Ecto neural progenitor cell (in vitro differentiated cells): Measurements from ENCODE around the gene ZNF816.
"Not testable (repeated sequence)": the region's sequence is repeated elsewhere in the genome, so short reads cannot be mapped to it uniquely, and the experiment has no call there.

Source experiments
- DNase-seq: peaks from one replicate; pipeline ENCODE4 v3.0.0-alpha.2; 2018; ENCODE audit warnings: low spot score

The ZNF816 gene

DNA sequence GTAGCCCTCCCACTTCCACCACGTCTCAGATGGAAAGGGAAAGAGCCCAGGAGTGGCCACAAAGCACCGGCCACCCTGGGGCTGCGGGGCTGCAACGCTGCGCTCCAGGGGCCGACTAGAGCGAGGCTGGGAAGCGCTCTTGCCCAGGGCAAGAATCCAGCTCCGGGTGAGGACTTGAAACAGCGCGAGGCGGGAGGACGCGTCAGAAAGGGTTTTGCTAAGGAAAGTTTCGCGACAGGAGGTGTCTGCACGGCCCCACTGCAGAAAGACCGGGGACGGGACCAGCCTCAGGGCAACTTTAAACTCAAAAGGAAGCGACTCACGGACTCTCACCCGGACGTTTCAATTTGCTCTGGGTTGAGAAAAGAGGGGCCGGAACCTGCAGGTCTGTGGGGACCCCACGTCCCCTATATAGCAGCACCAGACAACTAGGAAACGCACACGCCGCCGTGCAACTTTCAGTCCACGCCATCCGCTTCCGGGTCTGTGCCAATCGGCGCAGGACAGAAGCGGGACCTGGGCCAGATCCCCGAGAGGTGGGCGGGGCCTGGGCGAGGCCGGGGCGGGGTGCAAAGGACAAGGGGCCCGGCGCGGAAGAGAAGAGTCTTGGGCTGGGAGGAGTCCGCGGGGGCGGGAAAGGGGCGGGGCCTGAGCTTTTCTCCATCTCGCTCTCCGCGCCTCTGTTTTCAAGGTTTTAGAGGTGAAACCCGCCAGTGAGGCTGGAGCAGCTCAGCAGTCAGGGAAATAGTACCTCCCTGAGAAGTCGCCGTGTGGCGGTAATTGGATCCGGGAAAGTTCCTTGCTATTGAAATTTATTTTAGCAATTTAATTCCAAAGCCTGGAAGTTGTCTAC lies at the start of gene ZNF816:
Gene ZNF816 (minus strand): TSS at position 488 of the 853 bp plus-strand sequence. CDS start 6,792 bp downstream, outside the sequence.
- DNase-seq: peak; percentile 98

DNA sequence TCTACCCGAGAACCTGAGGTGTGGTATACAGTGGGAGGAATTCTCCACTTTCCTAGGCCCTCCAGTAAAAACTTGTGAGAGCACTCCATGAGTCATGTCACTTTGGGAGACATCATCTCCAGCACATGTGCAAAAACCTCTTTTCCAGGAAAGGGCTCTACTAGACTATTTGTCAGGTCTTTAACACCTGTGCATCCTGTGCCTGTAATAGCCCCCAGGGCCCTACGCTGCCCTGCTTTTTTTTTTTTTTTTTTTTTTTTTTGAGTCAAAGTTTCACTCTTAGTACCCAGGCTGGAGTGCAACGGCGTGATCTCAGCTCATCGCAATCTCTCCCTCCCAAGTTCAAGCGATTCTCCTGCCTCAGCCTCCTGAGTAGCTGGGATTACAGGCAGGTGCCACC lies 49.3 kb upstream of the ZNF816 start:
- DNase-seq: no peak

DNA sequence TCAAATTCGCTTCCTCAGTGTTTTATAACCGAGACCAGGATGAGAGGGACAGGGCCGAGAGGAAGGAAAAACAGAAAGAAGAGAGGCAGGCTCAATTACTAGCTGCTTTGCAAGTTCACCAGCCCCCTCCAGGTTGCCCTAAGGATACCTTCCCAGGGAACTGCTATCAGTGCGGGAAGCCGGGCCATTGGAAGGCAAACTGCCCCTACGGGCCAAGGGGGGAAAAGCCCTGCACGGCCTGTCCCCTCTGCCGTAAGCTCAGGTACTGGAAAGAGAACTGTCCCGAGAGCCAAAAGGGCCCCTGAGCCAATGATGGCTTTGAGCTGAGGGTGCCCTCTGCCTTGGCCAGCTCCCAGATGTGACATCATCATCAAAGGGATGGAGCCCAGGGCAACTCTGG lies 47.8 kb upstream of the ZNF816 start:
- no peak for DNase-seq

DNA sequence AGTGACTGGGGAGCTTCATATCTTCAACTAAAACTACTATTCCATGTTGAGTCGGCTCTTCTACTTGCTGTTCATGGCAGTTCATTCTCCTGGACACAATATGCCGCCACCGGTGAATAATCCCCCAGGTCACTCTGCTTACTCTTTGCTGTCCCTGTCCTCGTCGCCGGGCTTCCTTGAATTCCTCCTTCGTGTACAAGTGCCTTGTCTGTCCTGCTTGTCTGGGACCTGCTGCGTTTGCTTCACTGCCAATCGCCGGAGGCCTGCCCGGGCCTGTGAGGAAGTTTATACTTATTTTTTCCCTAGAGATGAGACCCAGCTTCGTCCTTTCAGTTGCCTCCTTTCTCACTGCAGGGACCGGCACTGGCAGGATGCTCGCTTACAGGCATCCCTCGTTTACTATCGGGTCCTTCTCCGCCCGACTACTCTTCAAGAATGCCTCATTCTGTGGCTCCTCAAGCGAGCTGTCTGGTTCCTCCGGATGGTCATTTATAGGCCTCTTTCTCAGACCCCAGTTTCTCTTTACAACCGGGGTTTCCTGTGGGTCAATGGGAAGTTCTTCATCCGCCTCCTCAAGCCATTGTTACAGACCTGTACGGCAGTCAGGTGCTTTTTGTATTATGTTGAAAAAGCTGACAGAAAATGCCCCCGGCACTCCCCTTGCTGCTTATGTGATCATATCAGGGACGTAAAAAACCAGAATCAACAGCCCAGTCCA lies 45.5 kb upstream of the ZNF816 start:
- DNase-seq: no peak

DNA sequence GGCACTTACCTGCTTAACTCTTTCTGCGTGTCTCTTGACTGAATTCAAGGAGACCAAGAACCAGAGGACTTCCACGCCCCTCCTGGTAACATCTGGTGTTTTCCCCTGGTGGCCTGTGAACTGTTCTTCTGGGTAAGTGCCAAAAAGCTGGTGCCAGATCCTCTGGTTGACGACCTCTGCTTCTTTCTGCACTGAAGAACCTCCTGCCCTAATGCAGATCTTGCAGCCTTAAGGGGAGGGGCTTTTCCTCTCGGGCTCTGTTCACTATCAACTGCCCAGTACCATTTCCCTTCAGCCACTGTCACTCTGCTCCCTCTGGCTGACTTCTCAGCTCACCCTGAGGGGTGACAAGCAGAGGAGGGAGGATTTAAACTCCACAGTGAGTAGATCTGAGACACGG lies 44.9 kb upstream of the ZNF816 start:
- no peak for DNase-seq

DNA sequence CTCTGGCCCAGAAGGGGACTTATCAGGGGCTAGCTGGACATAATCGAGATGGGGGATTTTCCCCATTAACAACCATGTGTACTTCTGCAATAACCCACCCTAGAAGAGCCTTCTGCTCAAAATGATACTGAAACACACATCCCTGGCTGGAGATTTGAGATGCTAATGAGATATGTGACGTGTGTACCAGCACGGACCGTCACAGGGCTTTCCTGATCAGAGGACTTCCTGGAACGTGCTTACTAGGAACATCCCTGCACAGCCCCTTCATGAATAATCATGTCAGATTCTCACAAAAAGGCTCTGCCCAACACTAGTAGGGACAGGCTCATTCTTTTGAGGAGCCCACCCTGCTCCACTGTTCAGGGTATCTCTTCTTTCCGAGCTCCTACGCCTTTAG lies 44.5 kb upstream of the ZNF816 start:
- no peak for DNase-seq

DNA sequence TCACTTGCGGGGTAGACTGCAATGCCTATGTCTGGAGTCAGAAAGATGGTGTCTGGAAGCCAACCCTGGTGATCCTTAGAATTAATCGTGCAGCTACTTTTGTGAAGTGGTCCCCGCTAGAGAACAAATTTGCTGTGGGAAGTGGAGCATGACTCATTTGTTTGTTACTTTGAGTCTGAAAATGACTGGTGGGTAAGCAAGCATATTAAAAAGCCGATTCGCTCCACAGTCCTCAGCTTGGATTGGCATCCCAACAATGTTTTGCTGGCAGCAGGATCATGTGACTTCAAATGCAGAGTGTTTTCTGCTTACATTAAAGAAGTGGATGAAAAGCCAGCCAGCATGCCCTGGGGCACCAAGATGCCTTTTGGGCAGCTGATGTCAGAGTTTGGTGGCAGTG lies 41.6 kb upstream of the ZNF816 start:
- DNase-seq: no peak

DNA sequence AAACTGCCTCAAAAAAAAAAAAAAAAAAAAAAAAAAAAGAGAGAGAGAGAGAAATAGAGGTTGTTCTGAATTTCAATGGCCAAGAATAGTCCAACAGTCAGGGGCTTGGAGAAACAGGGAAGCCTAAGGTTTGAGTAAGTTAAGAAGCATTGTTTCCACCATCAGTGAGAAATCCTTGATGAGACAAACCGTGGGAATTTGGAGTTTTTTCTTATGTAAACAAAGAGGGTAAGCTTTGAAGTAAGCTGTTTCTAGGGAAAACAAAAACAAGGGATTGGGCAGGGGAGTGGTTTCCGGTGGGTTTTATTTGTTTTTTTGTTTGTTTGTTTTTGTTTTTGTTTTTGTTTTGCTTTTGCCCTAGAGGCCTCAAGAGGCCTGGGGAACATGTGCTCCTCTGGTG lies 39.8 kb upstream of the ZNF816 start:
- DNase-seq: no peak

DNA sequence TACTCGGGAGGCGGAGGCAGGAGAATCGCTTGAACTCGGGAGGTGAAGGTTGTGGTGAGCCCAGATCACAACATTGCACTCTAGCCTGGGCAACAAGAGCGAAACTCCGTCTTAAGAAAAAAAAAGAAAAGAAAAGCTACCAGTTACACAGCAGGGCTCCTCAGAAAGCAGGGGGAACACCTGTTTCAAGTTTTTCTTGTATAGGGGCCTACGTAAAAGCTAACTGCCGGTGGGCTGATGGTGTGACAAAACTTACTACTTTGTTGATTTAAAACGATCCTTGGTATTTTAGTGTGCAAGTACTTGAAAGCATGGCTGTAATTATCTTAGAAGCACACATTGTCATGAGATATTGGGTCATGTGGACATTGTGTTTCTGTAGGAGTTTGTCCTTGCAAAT lies 35.3 kb upstream of the ZNF816 start:
- no peak for DNase-seq

DNA sequence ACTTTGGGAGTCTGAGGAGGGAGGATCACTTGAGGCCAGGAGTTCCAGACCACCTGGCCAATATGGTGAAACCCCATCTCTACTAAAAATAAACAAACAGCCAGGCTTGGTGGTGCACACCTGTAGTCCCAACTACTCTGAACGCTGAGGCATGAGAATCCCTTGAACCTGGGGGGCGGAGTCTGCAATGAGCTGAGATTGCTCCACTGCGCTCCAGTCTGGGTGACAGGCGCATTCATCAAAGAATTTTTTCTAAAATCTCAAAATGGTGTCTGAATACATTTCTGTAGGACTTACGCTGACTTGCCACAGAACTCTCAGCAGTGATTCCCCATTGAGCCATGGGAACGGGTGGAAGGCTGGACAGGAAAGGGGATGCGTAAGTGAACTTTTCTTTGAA lies 33.0 kb upstream of the ZNF816 start:
- DNase-seq: no peak

DNA sequence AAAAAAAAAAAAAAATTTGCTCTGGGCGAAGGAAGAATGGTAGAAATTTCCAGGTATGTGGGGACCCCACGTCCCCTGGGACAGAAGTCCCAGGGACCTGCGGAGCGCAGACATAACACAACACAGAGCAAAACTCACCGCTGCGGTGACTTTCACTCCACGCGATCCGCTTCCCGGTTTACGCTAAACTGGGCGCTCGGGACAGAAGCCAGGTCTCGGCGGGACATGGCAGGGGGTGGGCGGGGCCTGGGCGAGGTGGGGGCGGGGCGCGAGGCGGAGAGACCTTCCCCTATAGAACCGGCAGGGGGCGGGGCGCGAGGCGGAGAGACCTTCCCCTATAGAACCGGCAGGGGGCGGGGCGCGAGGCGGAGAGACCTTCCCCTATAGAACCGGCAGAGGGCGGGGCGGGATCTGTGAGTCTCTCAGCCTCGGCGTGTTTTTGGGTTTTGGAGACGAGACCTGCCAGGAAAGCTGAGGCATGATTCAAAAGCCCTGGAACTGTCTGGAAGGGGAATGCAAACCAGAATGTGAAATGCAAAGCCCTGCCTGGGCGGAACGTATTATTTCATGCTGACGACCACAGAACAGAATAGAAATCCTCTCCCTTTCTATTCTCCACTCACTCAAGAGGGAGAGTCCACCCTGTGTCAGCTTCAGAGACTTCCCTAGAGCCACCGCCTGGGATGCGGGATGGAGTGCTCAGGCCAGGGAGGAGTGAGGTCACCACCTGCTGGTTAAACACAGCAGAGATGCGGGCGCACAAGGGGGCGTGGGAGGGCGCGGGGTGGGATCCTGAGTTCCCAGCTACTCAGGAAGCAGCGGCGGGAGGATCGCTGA lies 30.9 kb upstream of the ZNF816 start:
- DNase-seq: peak; percentile 84

DNA sequence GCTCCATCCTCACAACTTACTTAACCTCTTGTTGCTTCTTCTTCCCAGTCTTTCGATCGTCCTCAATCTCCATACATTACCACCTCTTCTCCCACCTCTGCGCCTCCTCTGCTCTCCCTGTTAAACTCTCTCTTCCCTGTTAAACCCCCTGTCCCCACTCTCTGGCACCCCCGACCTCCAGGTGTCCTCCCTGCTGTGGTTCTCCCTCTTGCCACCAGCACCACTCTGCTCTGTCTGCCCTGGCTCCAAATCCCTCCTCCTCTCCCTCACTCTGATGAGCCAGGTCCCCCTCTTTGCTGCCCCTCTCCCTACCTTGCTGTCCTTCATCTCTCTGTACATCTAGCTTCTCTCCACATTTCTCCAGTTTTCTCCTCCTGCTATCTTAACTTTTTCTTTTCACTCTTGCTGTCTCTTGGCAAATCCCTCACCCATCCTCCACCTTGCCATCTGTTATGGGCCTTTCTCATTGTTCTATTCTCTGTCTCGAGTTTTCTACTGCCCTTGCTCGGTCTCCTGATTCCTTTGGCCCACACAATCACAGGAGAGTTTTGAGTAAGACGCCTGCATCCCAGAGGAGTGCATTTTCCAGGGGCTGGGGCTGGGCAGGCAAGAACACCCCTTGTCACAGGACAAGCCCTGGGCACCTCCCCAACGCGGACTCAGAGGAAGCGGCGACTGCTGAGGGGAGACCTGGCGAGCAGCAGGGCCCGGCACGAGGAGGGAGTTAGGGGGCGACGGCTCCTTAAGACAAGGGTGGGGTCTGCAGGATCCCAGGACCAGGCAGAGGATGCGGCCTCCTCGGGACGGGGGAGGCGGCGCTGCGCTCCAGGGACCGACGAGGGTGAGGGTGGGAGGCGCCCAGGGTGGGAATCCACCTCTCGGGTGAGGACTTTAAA lies 29.7 kb upstream of the ZNF816 start:
- DNase-seq: peak; percentile 56

DNA sequence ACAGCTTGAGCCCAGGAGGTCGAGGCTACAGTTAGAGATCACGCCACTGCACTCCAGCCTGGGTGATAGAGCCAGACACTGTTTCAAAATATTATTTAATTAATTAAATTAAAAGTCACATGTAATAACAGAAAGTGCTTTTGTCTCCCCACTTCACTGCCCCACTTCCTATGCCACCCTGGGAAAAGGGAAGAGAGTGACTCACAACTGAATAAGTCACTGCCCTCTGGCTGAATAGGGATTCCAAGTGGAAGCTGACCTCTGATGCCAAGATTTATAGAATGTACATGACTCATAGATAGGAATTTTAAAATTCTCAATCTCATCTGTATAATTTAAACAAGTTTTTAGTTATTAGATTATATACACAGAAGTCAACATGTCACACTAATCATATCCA lies 28.8 kb upstream of the ZNF816 start:
- no peak for DNase-seq

DNA sequence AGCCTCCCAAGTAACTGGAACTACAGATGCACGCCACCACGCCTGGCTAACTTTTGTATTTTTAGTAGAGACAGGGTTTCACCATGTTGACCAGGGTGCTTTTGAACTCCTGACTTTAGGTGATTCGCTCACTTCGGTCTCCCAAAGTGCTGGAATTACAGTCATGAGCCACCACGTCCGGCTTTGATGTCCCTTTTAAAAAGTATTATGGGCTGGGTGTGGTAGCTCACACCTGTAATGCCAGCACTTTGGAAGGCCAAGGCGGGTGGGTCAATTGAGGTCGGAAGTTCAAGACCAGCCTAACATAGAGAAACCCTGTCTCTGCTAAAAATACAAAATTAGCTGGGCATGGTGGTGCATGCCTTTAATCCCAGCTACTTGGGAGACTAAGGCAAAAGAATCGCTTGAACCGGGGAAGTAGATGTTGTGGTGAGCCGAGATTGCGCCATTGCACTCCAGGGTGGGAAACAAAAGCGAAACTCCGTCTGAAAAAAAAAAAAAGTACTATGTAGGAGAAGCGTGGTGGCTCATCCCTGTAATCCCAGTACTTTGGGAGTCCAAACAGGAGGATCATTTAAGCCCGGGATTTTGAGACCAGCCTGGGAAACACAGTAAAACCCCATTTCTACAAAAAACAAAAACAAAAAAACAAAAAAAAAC lies 28.2 kb upstream of the ZNF816 start:
- DNase-seq: no peak

DNA sequence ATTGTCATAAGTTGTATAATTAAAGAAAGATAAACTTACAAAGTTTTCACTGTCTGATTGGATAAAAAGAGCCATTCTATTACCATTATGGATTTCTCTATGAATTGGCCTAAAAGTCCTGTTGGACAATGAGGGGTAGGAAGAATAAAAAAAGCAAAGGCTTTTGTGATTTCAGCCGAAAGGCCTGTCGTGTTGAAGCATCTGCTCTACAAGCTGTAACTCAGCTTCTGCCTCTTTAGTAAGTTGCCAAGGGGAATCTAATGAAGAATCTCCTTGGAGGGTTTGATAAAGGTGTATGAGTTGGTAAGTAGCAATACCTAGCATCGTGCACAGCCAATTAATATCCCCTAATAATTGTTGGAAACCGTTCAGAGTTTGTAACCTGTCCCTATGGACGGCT lies 25.8 kb upstream of the ZNF816 start:
- no peak for DNase-seq

DNA sequence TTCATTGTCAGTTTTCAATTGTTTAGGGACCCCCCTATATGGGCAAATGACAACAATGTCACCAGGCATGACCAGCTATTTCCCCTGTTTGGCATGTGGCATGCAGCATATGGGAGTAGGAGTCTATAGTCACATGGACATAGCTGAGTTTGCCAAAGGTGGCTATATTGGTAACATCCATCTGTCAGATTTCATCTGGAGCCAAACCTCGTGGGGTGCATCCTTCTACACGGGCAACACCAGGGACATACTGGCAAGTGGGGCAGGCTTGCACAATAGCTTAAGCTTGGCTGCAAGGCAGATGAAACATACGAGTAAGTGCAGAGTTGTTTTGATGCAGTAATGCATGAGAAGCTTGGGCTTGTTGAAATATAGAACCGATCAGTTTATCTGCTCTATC lies 24.5 kb upstream of the ZNF816 start:
- DNase-seq: no peak

DNA sequence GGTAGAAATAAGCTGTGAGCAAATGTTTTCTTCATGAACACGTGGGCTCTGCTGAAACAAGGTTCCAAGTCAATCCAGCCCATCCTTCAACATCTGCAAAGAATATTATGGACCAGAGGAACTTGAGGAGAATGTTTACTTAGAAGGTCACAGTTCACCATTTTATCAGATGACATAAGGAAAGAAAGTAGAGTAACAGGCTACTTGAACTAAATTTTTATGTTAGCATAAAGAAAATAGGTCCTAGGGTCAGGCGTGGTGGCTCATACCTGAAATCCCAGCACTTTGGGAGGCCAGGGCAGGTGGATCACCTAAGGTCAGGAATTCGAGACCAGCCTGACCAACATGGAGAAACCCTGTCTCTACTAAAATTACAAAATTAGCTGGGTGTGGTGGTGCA lies 20.5 kb upstream of the ZNF816 start:
- DNase-seq: not testable (repeated sequence)

DNA sequence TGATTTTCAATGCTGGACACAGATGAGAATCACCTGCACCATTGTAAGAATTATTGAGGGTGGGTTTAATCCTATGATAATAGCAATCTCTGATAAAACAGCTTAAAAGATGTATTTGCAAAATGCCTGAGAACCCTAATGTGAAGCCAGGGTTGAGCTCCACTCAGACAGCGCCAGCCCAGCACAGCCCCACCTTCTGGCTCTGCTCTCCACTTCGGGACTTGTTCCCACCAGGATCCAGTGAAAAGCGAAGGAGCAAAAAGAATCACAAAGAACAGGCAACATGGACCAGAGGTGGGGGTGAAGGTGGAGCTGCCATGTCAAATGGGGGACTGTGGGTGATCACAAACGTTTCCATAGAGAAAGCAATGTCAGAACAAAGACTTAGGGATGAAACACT lies 18.6 kb upstream of the ZNF816 start:
- no peak for DNase-seq

DNA sequence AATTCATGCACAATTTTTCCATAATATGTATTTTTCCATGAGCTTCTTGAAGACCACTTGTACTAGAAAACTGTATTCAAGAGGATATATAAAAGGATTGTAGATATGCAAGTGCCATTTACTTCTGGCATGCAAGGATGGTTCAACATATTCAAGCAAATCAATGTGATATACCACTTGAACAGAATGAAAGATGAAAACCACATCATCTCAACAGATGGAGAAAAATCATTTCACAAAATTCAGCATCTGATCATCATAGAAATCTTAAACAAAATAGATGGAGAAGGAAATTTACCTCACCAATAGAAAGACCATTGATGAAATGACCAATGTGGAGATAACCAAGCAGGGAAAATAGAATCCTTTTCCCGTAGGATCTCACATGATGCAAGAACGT lies 5.1 kb upstream of the ZNF816 start:
- no peak for DNase-seq

DNA sequence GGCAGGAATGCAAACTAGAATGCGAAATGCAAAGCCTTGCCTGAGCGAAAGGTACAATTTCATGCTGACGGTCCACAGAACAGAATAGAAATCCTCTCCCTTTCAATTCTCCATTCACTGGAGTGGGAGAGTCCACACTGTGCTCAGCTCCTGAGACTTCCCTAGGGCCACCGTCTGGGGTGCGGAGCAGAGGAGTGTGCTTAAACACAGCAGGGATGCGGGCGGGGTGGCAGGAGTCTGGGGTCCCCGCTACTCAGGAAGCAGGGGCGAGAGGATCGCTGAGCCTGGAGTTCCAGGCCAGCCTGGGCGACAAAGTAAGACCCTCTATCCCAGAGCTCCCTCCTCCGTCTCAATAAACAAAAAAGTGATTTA lies 552 bp upstream of the ZNF816 start:
- DNase-seq: peak; percentile 63

DNA sequence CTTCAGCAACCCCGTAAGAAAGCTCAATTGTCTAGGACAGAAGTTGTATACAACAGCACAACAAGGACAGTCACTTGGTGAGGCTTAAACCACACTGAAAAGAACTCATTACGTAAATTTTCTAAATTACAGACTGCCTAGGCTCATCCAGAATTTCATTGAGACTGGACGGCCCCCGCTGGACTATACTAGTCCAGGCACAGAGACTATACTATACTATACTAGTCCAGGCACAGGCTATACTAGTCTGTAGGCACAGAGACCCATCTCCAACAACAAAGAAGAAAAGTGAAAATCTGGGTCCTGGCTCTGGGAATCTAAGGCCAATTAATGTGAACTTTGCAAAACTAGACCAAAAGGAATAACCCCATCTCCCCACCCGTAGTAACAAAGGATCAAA lies 700 bp downstream of the ZNF816 start:
- no peak for DNase-seq
